ENCODE data around the gene GRID2. TPM values are rescaled to one million over a fixed set of nuclear protein-coding genes. Genes with fewer than 3 reads are reported as not detected.

Gene GRID2
- polyA plus RNA-seq, 1 donor (not counting 4 experiments of a cell fraction or from before 2014, with no cell fraction given), result not detected

DNA sequence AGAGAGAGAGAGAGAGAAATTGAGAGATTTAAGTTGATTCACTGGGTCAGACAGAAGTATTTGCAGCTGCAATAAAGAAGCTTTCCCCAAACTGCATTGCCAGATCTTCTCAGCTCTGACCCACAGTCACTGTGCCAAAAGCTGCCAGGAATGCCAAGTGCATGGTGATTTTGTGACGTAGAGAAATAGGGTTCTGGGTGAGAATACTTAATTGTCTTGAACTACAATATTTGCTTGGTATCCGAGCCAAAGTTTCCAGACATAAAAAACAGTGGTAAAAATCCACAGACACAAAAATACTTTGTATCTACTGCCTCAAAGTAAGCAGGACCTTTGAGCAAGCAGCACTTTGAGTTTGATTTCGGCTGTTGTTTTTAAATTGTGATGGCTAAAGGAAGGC, 331.1 kb downstream of the GRID2 start:
- no peak for DNase-seq (ENCODE audit: low read depth, low spot score)
- H4K20me1 ChIP-seq (ENCODE audit: control insufficient read depth, extremely low read depth, insufficient read depth, low read length), result no peaks in the 10 kb centered on the region
- H3K4me2 ChIP-seq (ENCODE audit: control insufficient read depth, extremely low read depth, insufficient read depth, low read depth, low read length), result no peak overlapping the region
- no peak for TF ChIP-seq EZH2 (IDR thresholded peaks at IDR 0.05; ENCODE audit: low read length)
- FAIRE-seq, result no peak
- H3K36me3 ChIP-seq (ENCODE audit: control insufficient read depth in 2 of 2, extremely low read depth in 1 of 2, insufficient read depth in 2 of 2, low read length in 2 of 2), result no peaks in the 10 kb centered on the region
- no peaks in the 10 kb centered on the region for H3K79me2 ChIP-seq (ENCODE audit: control insufficient read depth, insufficient read depth, low read length)
- H3K4me1 ChIP-seq (ENCODE audit: control insufficient read depth, extremely low read depth, insufficient read depth, low read length), result no peaks in the 10 kb centered on the region
- no peaks in the 10 kb centered on the region for H3K9me3 ChIP-seq (ENCODE audit: control insufficient read depth, low read depth, low read length)
- H2AFZ ChIP-seq (ENCODE audit: control insufficient read depth, low read length), result no peak overlapping the region
- H3K27me3 ChIP-seq (ENCODE audit: control insufficient read depth, extremely low read depth, insufficient read depth, low read length), result no peaks in the 10 kb centered on the region
- H3K27ac ChIP-seq (ENCODE audit: control insufficient read depth, insufficient read depth, low read length), result no peak overlapping the region
- H3K9ac ChIP-seq (ENCODE audit: control insufficient read depth, extremely low read depth, insufficient read depth, low read length), result no peak overlapping the region
- no peak overlapping the region for H3K4me3 ChIP-seq (ENCODE audit: control insufficient read depth in 2 of 3, extremely low read depth in 1 of 3, insufficient read depth in 2 of 3, low read depth in 1 of 3, low read length in 3 of 3)
- no peaks in the 10 kb centered on the region for H3K9me1 ChIP-seq (ENCODE audit: control insufficient read depth, extremely low read depth, insufficient read depth, low read length)
- dilution Hi-C loops (cut with MboI; ENCODE audit: extremely low pct_ligation_motif_present, low sequenced_read_pairs), result no loop called here

DNA sequence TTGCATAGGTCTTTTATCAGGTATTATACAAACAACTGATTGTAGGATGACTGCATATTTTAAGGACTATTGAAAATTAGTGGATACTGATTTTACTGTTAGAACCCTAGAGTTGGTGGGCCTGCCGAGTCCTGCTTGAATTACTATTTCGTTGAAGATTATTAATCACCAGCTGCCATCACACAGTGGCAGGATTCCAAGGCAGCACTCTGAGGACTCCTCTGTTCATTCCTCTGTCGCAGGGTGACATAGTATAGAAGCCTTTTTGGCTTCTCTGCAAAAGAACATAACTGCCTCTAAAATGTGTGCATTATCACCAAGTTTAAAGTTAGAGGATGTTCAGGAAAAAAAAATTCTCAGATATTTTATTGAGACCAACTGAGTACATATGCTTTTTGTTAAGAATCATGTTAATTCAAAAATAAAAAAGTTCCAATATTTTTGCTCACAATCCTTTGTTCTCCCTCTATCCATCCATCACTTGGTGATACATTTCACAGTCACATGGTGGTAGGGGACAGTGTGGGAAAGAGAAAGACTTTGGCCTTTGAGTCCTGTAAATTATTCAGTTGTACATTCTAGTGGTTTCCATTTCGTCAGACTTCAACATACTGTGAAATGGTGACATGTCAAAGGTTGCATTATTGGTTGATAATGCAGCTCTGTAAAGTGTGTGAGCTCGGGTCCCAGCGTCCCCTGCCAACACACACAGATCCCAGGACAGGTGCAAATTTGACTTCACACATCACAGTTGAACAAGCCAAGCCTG, 332.5 kb downstream of the GRID2 start:
- H3K27ac ChIP-seq (ENCODE audit: control insufficient read depth, insufficient read depth, low read length), result no peak overlapping the region
- H3K27me3 ChIP-seq (ENCODE audit: control insufficient read depth, extremely low read depth, insufficient read depth, low read length), result no peaks in the 10 kb centered on the region
- H3K4me1 ChIP-seq (ENCODE audit: control insufficient read depth, extremely low read depth, insufficient read depth, low read length), result no peaks in the 10 kb centered on the region
- TF ChIP-seq, protein P1, sequence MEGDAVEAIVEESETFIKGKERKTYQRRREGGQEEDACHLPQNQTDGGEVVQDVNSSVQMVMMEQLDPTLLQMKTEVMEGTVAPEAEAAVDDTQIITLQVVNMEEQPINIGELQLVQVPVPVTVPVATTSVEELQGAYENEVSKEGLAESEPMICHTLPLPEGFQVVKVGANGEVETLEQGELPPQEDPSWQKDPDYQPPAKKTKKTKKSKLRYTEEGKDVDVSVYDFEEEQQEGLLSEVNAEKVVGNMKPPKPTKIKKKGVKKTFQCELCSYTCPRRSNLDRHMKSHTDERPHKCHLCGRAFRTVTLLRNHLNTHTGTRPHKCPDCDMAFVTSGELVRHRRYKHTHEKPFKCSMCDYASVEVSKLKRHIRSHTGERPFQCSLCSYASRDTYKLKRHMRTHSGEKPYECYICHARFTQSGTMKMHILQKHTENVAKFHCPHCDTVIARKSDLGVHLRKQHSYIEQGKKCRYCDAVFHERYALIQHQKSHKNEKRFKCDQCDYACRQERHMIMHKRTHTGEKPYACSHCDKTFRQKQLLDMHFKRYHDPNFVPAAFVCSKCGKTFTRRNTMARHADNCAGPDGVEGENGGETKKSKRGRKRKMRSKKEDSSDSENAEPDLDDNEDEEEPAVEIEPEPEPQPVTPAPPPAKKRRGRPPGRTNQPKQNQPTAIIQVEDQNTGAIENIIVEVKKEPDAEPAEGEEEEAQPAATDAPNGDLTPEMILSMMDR (optimal IDR thresholded peaks at IDR 0.05 in 1 of 3, IDR thresholded peaks at IDR 0.05 in 1 of 3, conservative IDR thresholded peaks at IDR 0.05 in 1 of 3; ENCODE audit: extremely low read depth in 1 of 3, insufficient read depth in 2 of 3, low read length in 3 of 3), result no peak
- TF ChIP-seq EZH2 (IDR thresholded peaks at IDR 0.05; ENCODE audit: low read length), result no peak
- no peaks in the 10 kb centered on the region for H3K9me3 ChIP-seq (ENCODE audit: control insufficient read depth, low read depth, low read length)
- H3K9me1 ChIP-seq (ENCODE audit: control insufficient read depth, extremely low read depth, insufficient read depth, low read length), result no peaks in the 10 kb centered on the region
- no peak overlapping the region for H3K4me3 ChIP-seq (ENCODE audit: control insufficient read depth in 2 of 3, extremely low read depth in 1 of 3, insufficient read depth in 2 of 3, low read depth in 1 of 3, low read length in 3 of 3)
- FAIRE-seq, result no peak
- H3K9ac ChIP-seq (ENCODE audit: control insufficient read depth, extremely low read depth, insufficient read depth, low read length), result no peak overlapping the region
- no peak overlapping the region for H2AFZ ChIP-seq (ENCODE audit: control insufficient read depth, low read length)
- dilution Hi-C loops (cut with MboI; ENCODE audit: extremely low pct_ligation_motif_present, low sequenced_read_pairs), result no loop called here
- no peaks in the 10 kb centered on the region for H3K36me3 ChIP-seq (ENCODE audit: control insufficient read depth in 2 of 2, extremely low read depth in 1 of 2, insufficient read depth in 2 of 2, low read length in 2 of 2)
- H3K4me2 ChIP-seq (ENCODE audit: control insufficient read depth, extremely low read depth, insufficient read depth, low read depth, low read length), result no peak overlapping the region
- no peak for DNase-seq (ENCODE audit: low read depth, low spot score)
- no peaks in the 10 kb centered on the region for H4K20me1 ChIP-seq (ENCODE audit: control insufficient read depth, extremely low read depth, insufficient read depth, low read length)
- no peaks in the 10 kb centered on the region for H3K79me2 ChIP-seq (ENCODE audit: control insufficient read depth, insufficient read depth, low read length)
